HPDE6-E6E7 (cell line): ENCODE measurements around the gene NXPH3.
"Not testable (repeated sequence)": the region's sequence is repeated elsewhere in the genome, so short reads cannot be mapped to it uniquely, and the experiment has no call there.

Source experiments
- DNase-seq: peaks from one replicate; pipeline ENCODE4 v3.0.0; 2011; ENCODE audit warnings: missing footprints; ENCODE audit errors: extremely low spot score

NXPH3 gene

GRCh38 chr17:49554694-49555494 lies 20.8 kb upstream of the NXPH3 start:
- no peak for DNase-seq

DNA sequence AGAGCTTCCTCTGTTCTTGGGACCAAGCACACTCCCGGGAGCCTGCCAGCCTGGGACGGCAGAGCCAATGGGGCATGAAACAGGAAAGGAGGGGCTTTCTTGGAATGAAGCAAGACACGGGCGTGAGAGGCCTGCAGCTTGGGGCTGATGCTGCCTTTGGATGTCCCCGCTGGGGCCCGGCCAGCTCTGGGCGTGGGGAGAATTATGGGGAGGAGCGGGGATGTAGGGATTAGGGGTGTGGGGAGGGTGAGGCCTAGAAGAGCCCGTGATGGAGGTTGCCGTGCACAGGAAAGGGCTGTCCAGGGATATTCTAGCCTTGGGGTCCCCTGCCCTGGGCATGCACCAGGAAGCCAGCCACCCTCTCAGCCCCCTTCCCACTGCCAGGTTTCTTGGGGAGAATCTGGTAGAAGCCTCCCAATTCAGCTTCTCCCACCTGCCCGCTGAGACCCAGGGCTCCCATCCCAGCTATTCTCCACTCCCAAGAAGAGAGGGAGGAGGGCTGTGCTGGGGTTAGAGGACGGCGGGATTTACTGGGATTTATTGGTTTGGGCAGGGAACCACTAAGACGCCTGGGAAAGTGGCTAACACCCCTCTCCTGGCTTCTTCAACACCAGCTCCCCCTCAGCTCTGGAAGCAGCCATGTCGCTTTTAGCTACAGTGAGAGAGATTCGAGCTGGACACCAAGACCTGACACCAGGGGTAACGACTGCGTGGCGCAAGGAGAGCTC lies 20.0 kb upstream of the NXPH3 start:
- DNase-seq: no peak

- peak; percentile 77 for DNase-seq
Measured at GRCh38 chr17:49556223-49556943, 19.3 kb upstream of the NXPH3 start.

DNA sequence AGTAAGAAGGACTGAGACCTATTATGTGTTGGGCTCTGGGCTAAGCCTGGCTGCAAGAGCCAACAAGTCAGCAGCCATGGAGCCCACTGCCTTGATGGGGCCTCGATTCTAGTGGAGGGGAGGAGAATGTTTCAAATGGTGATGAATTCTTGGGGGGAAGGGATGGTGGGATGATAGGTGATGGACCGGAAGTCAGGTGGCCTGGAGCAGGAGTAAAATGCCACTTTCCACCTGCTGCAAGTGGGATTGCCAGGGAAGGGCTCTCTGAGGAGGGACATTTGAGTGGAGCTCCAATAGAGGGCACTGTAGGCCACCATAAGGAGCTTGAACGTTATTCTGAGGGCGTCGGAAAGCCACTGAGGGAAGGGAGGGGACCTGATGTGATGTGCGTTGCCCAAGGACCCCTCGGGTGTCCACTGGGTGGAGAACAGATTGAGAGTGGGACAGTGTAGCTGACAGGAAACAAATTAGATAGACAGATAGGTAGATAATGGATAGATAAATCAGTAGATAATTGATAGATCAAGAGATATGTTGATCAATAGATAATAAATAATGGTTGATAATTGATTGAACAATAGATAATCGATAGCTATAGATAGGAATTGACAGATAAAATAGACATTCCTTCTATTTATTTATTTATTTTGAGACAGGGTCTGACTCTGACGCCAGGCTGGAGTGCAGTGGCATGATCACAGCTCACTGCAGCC lies 18.2 kb upstream of the NXPH3 start:
- no peak for DNase-seq

- no peak for DNase-seq
Measured at GRCh38 chr17:49564638-49565037, 11.0 kb upstream of the NXPH3 start.

DNA sequence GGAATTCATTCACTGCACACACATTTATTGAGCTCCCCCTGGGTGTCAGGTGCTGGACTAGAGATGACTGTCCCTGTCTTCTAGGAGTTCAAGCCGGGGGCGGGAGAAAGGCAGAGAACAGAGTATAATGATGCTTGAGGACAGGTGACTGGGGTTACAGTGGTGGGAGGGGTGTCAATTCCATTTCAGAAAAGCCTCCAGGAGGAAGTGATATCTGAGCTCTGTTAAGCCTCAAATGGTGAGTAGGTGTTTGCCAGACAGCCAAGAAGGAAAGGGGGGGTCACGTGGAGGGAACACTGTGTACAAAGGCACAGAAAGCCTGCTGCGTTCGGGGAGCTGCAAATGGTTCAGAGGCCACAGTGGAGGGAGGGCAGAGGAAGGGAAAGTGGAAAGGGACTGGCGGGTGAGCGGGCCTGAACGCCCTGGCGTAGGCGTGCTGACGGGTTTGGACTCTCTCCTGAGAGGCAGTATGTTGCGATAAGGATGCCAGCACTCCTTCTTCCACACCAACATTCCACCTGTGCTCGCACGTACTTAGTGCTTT lies 9.7 kb upstream of the NXPH3 start:
- DNase-seq: no peak

GRCh38 chr17:49566668-49567071 lies 9.0 kb upstream of the NXPH3 start:
- no peak for DNase-seq

GRCh38 chr17:49567104-49567521 lies 8.6 kb upstream of the NXPH3 start:
- no peak for DNase-seq

DNA sequence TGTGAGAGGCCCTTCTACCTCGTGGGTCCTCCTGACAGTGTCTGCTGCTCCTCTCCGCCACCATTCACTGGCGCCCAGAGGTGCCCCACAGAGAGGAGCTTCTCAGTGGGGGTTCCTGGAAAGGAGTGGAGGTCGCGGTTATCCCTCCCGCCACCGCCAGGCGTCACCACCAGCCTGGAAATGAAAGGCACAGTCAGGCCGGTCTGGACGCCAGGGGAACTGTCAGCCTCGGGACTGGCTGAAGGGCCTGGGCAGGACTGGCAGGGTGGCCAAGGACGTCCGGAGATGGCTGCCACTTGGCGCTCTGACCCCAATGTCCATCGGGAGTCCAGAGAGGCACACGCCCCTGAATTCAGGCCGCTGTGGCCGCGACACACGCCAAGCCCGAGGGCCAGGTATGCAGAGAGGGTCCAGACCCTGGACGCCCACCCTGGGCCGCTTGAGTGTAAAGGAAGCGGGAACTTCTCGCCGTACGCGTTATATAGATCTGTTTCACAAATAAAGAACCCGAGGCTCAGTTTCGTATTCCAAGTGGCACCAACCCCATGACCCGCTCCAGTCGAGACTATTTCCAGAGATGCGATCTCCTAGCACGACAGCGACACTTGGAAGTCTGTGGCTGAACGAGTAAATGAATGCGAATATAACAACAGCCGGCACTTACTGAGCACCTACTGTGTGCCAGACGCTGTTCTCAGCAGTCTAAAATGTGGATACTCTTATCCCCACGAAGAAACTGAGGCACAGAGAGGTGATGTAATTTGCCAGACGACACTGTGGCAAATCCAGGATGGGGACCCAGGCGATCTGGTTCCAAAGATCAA lies 7.6 kb upstream of the NXPH3 start:
- DNase-seq: no peak

DNA sequence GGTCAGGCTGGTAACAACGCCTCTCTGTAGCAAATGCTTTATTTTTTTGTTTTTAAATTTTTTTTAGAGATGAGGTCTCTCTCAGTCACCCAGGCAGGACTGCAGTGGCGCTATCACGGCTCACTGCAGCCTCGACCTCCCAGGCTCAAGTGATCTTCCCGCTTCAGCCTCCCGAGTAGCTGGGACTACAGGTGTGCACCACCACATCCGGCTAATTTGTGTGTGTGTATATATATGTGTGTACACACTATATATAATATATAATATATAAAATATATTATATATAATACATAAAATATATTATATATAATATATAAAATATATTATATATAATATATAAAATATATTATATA lies 7.0 kb upstream of the NXPH3 start:
- DNase-seq: not testable (repeated sequence)

DNA sequence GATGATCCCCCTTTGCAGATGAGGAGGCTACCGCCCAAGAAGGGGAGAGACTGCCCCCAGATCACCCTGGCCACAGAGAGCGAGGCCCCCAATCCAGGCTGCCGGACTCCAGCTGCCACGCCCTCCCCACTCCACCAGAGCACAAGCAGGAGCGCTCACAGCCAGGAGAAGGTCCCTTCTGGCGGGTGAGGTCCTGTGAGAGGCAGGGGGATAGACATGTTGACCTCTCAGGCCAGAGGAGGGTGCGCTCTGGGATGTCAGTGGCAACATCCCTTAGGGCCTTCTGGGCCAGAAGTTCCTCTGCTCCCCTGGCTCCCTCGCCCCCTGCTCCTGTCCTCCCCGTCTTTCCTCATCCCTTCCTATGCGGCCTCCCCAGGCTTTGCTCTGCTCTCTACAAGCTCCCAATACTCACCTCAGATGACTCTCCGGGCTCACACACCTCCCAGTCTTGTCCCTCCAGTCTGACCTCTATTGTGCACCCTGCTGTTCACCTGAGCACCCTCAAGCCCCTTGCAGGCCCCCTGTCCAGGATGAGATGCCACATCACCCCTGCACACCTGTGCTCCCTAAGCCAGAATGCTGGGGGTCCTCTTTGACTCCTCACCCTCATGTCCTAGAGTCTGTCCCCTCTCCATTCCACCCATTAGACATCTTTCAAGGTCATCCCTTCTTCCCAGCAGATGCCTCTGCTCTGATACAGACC lies 5.0 kb upstream of the NXPH3 start:
- no peak for DNase-seq

GRCh38 chr17:49571283-49571682 lies 4.4 kb upstream of the NXPH3 start:
- DNase-seq: no peak

DNA sequence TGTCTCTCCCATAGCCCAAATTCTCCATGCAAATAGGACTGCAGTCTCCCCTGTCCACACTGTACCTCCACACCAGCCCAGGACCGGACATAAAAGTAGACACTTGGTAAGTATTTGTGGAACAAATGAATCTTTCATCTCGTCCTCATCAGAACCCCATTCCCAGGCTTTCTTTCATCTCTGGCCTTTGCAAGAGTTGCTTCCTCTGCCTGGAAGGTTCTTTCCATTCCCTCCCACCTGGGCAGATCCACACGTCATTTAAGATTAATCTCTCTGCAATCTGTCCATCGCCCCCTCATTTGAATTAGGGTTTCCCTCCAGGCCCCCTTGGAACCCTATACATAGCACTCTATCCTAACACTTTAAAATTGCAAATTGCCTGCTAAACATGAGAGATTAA lies 3.9 kb upstream of the NXPH3 start:
- no peak for DNase-seq

- DNase-seq: no peak
Measured at GRCh38 chr17:49572226-49572625, 3.4 kb upstream of the NXPH3 start.

- no peak for DNase-seq
Measured at GRCh38 chr17:49572806-49573420, 2.8 kb upstream of the NXPH3 start.

DNA sequence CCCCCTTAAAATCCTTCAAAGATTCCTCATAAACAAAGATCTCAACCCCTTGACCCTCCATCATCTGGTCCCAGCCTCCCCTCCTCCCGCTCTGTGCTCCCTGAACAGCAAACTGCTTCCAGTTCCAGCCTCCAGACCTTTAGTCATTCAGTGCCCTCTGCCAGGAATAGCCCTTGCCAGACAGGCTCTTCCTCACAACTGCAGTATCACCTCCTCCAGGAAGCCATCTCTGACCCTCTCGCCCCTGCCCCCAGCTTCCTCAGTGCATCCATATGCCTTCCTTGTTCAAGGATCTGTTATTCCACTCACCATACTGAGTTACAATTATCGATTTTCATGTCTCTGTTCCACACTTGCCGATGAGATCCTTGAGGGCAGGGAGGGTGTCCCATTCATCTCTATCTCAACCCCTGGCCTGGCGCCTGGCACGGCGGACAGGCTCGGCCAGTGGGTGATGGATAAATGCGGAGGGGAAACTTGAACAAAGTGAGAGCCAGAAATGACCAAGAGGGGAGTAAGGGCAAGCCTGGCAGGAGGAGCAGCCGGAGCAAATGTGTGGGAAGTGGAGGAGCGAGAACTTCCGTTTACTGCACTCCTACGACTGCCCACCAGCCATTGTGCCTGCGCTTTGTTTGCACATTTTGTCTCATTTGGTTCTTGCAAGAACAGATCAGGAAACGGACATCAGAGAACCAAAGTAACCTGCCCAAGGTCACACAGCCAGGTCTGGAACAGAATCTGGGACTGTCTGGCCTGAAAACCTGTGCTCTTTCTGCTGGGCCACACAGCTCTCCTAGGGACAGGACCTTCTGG lies 2.0 kb upstream of the NXPH3 start:
- no peak for DNase-seq

DNA sequence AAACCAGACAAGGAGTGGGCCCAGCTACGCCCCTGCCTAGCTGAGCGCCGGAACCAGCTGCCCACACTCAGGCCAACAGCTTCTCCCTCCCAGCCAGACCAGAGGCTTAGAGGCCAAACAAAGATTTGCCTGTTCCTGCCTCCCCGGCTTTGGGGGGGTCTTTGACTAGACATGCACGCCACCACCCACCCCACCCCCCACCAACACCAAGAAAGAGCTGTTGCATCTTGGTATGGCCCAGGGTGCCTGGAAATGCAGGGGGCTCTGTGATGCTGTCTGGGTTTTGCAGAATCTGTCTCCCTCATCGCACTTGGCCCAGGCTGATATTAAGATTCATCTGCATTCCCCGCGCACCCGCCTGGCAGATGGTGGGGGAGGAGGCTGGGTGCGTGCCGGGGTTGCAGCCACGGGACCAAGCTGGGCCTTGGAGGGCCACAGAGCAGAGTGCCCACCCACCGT lies 1.3 kb upstream of the NXPH3 start:
- no peak for DNase-seq

GRCh38 chr17:49574945-49575678 lies 559 bp upstream of the NXPH3 start:
- no peak for DNase-seq
